A204.1 (cell line): ENCODE results near the gene AK5.

Source experiments
- FAIRE-seq: peaks from 2 replicates; lab custom pipeline; 2012; peaks lifted over from hg19 to GRCh38; lab: Jason Lieb, UNC

The AK5 gene

DNA sequence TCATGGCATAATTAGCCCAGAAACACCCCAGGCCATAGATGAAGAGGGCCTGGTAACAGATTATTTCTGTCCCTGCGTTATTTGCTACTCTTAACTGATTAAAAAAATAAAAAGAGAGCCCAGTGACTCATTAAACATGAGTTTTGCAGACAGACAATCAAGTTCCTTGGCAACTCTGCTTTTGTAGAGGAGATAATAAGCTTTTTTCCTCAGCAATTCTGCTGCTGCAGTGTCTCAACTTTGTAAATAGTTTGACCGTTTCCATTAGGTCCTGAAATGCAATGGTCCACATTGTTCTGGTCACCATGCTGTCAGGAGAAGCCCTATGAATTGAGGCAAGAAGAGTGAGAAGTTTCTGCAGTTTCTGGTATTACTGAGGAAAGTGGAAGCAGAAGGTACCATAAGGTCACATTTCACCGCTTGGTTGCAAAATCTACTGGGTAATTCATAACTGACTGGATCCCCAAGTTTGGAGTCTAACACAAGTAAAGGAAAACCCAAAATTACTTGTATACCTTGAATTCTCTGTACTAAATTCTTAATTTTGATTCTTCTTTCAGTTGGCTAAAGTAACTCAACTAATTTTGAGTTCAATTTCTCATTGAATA lies 261.1 kb downstream of the AK5 start:
- FAIRE-seq: no peak

DNA sequence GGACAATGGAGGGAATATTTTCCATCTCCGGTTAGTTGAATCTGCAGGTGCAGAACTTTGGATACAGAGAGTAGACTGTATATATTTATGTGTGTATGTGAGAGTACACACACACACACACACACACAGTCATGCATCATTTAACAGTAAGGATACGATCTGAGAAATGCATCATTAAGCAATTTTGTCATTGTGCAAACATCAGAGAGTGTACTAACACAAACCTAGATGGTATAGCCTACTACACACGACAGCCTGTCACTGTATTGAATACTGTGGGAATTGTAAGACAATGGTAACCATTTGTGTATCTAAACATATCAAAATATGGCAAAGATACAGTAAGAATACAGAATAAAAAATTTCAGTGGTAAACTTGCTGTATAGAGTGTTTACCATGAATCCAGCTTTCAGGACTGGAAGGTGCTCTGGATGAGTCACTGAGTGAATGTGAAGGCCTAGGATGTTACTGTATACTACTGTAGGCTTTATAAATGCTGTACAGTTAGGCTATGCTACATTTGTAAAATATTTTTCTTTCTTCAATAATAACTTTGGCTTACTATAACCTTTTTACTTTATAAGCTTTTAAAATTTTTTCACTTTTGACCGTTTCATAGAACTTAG lies 262.1 kb downstream of the AK5 start:
- FAIRE-seq: no peak

DNA sequence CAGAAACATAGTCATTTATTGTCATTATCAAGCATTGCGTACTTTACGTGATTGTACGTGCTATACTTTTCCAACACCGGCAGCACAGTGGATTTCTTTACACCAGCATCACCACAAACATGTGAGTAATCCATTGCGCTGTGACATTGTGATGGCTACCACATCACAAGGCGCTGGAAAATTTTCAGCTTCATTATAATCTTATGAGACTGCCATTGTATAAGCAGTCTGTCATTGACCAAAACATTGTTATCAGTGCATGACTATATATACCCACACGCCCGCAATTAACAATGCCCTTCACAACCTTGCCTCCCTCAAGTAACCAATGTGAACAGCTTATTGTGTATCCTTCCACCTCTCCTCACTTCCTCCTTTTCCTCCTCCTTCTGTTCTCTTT lies 263.0 kb downstream of the AK5 start:
- FAIRE-seq: no peak

DNA sequence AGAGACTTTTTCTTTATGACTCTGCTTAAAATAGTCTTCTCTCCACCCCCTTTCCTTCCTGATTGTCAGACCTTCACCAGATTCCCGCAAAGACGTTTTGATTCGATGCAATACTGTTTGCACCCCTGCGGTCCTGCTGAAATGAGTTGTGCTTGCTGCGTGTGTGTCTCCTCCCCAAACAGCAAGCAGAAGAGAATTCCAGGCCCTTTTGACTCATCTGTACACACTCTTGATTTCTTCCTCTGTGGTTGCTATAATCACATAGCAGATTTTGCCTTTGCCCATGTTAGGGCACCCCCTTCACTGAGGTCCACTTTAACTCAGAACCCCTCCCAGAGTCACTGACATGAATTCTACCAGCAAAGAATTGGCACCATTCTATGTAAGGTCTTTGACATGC lies 264.2 kb downstream of the AK5 start:
- no peak for FAIRE-seq

DNA sequence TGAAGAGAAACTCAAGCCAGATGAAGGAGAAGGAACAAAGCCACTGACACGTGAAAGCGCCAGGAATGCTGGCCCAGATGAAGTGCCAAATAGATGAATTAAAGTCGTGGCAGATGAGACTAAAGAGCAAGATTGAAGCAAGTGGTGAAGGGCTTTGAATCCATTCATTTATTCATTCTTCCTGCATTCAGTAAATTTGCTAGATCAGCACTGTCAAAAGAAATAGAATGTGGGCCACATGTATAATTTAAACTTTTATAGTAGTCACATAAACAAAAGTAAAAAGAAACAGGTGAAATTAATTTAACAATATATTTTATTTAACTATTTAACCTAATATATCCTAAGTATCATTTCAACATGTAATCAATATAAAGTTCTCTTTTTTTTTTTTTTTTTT lies 265.1 kb downstream of the AK5 start:
- FAIRE-seq: no peak

DNA sequence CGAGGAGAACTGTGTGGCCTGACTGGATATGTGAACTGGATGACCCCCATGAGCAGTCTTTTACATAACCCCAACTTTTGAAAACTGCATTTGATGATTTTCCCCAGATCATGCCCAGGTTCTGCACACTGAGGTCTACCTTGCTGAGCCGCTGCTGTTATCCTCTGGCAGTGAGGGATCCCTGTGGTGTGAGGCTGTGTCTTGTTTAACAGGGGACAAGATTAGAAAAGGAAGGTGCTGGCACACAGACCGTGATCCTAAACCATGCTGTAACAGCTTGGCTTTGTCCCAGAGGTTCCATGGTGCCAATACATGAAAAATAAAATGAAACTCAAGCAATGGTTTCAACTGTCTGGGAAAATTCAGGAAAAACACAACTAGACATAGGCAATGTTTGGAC lies 266.5 kb downstream of the AK5 start:
- FAIRE-seq: no peak

DNA sequence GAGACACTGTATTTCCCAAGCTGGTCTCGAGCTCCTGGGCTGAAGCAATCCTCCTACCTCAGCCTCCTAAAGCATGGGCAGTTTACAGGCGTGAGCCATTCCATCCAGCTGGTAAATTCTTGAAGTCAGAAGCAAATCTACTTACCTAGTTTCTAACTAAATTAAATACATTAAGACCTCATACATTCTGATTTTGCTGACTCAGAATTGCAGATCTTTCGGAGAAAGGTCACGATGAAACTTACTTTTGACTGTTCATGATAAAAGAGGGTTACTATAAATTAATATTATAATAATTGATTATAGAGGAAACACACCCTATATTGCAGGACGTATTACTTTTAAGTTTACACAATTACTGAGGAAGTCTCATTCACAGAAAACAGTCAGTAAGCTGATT lies 268.3 kb downstream of the AK5 start:
- no peak for FAIRE-seq

DNA sequence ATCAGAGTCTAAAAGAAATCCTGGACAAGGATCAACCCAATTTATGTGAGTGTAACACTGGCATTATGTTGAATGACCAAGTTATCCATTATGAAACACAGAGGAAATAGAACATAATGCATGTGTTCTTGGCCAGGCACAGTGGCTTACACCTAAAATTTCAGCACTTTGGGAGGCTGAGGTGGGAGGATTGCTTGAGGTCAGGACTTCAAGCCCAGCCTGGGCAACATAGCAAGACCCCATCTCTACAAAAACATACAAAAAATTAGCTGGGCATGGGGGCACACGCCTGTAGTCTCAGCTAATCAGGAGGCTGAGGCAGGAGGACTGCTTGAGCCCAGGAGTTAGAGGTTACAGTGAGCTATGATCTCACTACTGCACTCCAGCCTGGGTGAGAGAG lies 270.8 kb downstream of the AK5 start:
- no peak for FAIRE-seq

DNA sequence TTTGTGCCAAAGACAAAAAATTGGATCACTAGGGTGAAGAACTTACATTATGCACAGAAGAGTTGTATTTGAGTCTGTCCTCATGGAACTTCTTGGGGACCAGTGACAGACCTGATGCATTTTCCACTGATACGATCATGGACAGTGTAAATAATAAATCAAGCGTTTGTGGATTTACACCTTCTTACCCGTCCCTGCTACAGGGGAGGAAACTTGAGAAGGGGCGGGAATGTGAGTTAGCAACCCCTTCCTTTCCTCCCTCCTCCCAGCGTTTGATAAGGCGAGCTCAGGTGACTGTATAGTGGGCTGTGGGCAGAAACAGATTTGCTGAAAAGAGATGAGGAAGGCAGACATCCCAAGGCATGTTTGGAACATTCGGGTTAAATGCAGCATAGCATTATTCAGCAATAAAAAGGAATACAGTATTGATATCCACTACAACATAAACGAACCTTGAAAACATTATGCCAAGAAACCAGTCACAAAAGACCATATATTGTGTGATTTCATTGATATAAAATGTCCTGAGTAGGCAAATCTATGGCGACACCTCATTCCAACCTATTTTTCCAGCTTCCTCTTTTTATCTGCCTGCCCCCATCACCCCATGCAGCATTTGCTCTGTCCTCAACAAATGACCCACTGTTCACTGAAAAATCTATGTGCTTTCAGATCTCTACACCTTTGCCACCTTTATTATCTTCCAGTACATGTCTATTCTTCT lies 271.9 kb downstream of the AK5 start:
- no peak for FAIRE-seq

DNA sequence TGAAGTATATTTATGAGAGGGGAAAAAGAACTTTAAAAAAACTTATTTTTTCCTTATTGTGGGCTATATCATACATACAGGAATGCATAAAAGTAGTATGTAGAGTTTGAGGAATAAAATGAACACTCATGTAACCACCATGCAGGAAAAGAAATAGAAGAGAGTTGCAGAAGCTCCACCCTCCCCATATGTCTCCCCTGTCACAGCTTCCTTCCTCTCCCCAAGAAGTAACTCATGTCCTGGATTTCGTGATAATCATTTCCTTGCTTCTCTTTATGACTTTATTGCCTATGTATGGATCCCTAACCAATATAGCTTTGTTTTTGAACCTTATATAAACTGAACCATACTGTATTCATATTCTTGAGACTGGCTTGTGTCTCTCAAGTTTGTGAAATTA lies 274.2 kb downstream of the AK5 start:
- FAIRE-seq: no peak

DNA sequence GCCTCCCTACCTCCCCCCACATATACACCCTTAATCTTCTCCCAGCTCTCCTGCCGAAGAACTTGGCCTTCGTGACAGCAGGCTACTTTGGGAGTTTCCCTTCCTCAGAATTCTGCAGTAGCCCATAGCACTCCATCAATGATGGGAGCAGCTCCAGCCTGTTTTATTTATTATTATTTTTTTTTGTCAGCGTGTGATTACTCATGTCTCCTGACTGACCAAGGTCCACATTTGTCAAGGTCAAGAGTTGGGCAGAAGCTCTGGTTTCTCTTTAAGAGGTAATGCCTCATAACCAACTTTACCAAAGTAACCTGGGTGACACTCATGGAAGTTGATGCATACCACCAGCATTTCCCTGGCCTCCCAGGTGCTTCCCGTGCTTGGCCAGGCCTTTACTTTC lies 275.2 kb downstream of the AK5 start:
- FAIRE-seq: no peak

DNA sequence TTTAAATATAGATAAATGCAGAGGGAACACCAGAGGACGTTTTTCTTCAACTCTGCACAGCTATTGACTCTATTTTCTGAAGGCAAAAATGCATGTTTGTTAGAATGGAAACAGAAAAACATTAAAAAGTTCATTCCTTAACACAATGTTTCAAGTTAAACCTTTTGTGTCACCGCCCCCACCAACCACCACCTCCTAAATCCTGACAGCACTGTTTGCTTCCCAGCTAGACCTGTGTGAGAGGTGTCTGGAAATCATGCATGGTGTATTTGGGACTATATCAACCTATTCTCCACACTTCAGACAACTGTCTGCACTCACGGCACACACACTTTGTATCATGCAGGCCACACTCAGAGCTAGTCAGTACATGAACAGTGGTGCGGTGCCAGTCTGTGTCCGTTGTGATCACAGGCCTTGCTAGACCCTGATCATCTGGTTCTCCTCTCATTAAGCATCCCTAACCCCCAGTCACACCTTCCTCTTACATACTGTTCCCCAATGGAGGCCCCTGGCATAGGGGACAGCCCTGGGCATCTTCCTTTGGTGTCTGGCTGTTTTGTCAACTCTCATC lies 276.9 kb downstream of the AK5 start:
- FAIRE-seq: no peak

DNA sequence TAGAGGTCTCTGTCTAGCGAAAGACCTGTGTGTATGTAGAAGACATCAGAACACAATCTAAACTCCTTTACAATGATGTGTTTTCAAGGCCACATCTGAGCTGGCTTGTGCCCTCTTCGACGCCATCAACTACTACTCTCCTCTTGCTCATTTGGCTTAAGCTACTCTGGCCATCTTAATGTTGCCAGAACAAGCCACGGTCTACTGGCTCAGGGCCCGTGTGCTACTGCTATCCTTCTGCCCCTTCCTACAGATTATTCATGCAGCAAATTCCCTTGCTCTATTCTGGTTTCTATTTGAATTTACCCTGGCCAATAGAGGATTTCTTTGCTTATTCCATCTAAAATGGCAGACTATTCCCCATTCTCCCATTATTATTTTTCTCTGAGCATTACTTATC lies 278.9 kb downstream of the AK5 start:
- FAIRE-seq: no peak

DNA sequence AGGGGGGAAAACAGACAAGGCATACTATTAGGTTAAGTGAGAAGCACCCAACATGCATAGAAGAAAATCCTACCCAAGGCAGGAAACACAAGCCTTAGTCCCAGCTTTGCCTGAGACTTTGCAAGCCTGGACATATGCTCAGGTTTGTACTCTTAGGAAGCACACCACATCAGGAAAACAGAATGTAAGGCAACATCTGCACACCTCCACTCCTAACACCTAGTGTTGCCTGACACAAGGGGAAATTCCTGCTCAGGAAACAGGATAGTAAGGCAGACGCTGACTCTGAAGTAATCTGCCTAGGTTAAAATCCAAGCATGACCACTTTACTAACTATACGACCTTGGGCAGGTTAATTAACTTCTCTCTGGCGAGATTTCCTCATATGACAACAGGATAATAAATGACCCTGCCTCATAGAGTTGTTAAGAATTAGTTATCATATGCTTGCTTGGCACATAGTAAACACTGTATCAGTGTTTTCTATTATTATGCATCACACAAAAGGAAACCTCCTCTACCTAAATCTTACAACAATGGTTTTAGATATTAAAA lies 280.9 kb downstream of the AK5 start:
- no peak for FAIRE-seq

DNA sequence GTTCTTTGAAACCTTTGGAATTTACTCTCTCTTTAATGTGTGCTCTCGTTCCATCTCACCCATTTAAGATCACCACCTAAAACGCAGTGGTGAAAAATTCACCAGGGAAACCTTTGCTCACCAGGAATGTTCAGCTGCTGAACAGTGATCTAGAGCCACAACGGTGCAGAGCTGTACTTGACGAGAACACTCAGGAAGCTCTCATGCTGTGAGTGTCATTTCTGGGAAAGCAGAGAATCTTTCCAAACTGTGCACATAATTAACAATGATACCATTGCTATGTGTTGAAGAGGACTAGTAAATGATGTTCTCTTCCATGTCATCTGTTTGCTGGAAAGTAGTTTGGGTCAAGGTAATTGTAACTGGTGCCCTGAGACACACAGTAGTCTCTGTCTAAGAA lies 283.5 kb downstream of the AK5 start:
- FAIRE-seq: no peak

DNA sequence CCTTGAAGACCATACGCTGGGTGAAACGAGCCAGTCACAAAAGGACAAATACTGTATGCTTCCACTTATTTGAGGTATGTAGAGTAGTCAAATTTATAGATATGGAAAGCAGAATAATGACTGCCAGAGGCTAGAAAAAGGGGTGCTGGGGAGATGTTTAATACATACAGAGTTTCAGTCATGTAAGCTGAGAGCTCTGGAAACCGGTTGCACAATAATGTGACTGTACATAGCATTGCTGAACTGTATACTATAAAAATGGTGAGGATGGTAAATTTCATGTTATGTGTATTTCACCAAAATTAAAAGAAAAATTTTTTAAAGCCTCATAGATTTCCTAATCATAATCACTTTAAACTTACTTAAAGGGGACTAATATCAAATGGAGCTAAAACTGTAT lies 289.8 kb downstream of the AK5 start:
- FAIRE-seq: no peak

DNA sequence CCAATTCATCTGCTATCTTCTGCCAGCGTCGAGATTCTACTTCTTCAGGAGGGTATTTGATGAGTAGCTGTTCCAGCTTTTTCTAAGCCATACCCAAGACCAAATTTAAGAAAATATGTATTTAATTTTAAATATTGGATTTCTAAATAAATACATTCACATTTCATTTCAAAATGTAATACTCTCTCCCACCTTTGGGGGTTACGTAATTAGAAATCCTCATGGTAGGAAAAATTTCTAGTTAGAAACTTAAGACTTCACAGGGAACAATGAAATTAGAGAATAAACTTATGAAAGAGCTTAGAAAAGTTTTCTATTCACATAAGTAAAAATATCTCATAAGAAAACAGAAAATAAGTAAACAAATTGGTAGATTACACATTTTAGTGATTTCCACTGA lies 297.7 kb downstream of the AK5 start:
- peak; percentile 29 for FAIRE-seq

DNA sequence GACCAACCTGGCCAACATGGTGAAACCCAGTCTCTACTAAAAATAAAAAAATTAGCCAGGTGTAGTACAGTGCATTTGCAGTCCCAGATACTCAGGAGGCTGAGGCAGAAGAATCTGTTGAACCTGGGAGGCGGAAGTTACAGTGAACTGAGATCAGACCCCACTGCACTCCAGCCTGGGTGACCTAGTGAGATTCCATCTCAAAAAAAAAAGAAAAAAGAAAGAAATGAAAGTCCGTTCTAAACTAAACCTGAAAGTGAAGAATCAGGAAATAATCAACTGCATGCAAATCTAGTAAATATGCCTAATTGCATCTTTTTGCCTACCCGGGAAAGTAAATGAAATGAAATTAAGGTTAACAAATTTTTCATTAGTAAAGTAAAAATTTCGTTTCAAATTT lies 301.1 kb downstream of the AK5 start:
- FAIRE-seq: no peak

DNA sequence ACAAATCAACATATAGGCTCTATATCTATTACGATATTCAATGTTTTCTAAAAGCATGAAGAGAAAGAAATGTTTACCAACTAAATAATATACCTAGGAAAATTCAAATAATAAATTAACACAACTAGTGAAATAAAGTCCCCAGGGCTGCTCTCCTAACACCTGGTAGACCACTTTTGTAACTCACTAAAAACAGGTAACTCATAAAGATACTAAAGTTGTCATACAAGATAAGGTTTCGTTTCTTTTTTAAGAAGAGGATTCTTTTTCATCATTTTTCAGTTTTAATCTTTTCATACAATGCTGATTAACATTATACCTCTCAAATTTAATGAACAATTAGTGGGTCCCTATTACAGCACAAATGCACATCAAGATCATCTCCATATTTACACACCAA lies 301.7 kb downstream of the AK5 start:
- no peak for FAIRE-seq

DNA sequence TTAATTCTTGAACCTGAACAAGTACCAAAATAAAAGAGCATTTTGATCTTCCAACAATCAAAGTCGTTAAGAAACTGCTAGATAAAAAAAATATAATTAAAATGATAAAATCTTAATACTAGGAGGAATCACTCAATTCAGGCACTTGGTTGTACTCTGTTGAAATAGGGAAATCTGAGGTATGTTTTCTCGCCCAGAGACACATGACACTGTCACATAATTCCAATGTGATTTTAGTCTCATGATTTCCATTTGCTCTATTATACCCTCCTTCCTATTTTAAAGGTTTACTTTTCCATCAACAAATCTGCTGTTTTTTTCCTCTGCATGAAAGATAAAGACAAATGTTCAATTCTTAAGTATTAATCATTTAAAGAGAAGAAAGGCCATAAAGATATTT lies 303.1 kb downstream of the AK5 start:
- FAIRE-seq: no peak

DNA sequence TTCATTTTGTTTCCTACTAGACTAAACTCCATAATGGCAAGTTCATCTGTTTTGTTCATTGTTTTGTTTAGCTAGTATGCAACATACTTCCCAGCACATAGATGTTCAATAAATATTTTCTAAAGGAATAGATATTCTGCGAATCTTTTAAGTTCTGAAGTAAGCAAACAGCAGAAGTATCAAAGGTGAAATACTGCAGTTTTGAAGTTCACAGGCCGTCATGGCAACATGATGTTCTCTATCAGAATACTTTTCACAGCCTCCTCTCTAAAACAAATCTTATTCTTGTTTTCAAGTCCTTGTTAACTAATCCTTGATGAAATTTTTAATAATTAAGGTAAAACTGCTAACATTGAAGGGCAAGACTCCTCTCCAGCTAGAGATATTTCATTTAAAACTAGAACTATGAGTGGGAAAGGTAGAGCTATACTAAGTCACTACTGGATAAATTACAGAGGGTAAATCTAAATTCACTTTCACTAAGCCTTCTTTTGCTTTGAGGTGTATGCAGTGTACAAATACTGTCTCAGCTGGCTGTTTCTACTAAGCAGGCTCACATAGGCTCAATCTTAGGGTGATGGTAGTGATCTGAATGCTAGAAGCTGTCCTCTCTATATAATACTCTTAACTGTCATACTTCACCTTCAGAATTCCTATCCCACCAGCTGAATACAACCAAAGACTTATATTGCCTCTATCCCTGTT lies 303.9 kb downstream of the AK5 start:
- FAIRE-seq: no peak

DNA sequence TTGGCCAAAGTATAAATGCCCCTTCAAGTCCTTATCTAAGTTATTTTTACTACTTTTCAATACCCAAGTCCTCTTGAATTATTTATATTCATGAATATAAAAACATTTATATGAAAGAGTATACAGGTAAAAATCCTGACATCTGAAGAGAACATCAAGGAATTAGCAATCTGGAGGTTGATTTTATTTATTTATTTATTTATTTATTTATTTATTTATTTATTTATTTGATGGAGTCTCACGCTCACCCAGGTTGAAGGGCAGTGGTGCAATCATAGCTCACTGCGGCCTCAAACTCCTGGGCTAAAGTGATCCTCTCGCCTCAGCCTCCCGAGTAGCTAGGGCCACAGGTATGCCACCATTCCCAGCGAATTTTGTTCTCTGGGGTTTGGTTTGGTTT lies 307.4 kb downstream of the AK5 start:
- no peak for FAIRE-seq

DNA sequence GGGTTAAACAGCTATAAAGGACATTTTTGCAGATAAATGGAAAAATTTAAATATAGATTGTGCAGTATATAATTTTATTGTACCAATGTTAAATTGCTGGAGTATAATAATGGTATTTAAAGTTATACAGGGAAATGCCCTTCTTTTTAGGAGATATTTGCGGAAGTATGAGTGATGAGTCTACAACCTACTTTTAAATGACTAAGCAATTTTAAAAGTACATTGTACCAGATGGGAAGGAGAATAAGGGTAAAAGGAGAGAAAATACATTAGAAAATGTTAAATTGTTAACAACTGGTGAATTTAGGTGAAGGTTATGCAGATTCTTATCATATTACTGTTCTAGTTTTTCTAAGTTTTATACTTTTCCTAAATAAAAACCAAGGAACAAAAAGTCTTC lies 308.8 kb downstream of the AK5 start:
- no peak for FAIRE-seq
